Lung (tissue), 12 donors: Measurements from ENCODE around the gene SHF. TPM values are rescaled to one million over a fixed set of nuclear protein-coding genes. Genes with fewer than 3 reads are reported as not detected.

Experiments used
- ATAC-seq: fragments of 200-7000 bp; cut with Tn5 transposase; one replicate; pipeline ENCODE4 v1.9.1; 2020; ENCODE audit warnings: moderate number of reproducible peaks; ENCODE audit not compliant: insufficient read depth, low FRiP score
- DNase-seq, 3 donors: peaks; one replicate each; pipeline ENCODE4 v3.0.0-alpha.2; 2013 to 2017
- H3K27ac ChIP-seq, 2 donors: one replicate each; pipeline ENCODE4 v1.5.1; 2013; ENCODE audit warnings: mild to moderate bottlenecking in 2 of 2, moderate library complexity in 2 of 2, control low read depth in 1 of 2, inconsistent platforms in 1 of 2, low read depth in 1 of 2, low read length in 1 of 2
- H3K27me3 ChIP-seq, 3 donors: one replicate each; pipeline ENCODE4 v1.5.1; 2013; ENCODE audit warnings: low read length in 2 of 3; ENCODE audit not compliant: control insufficient read depth in 3 of 3, insufficient read depth in 3 of 3
- H3K36me3 ChIP-seq, 4 donors: one replicate each; pipeline ENCODE4 v1.5.1; 2013; ENCODE audit warnings: low read length in 4 of 4, mild to moderate bottlenecking in 1 of 4, moderate library complexity in 1 of 4; ENCODE audit not compliant: control insufficient read depth in 4 of 4, insufficient read depth in 4 of 4
- H3K4me1 ChIP-seq, 5 donors: one replicate each; pipeline ENCODE4 v1.5.1; 2013; ENCODE audit warnings: low read length in 5 of 5, mild to moderate bottlenecking in 2 of 5, moderate library complexity in 1 of 5; ENCODE audit not compliant: control insufficient read depth in 5 of 5, insufficient read depth in 5 of 5
- H3K4me3 ChIP-seq: one replicate; pipeline ENCODE4 v1.5.1; 2013; ENCODE audit warnings: mild to moderate bottlenecking, control low read depth, moderate library complexity
- H3K9ac ChIP-seq, 2 donors: one replicate each; pipeline ENCODE4 v1.5.1; 2013; ENCODE audit warnings: low read length in 2 of 2, control low read depth in 1 of 2; ENCODE audit not compliant: insufficient read depth in 1 of 2
- H3K9me3 ChIP-seq, 4 donors: one replicate each; pipeline ENCODE4 v1.5.1; 2013; ENCODE audit warnings: low read length in 3 of 4, mild to moderate bottlenecking in 1 of 4, moderate library complexity in 1 of 4; ENCODE audit not compliant: control insufficient read depth in 4 of 4, insufficient read depth in 3 of 4
- CTCF ChIP-seq: IDR thresholded peaks from 2 replicates; pipeline ENCODE4 v1.5.1; 2012; ENCODE audit warnings: mild to moderate bottlenecking; ENCODE audit errors: control extremely low read depth, extremely low read depth
- WGBS, 2 donors: extraction: QIAGEN DNeasy Blood & Tissue Kit; methylation state at CpG; one replicate each; pipeline ENCODE4 v1.1.7; 2013; 5-methylcytosine and 5-hydroxymethylcytosine counted together
- polyA plus RNA-seq, 2 donors: library from polyadenylated mRNA; stranded (reverse); fragments of 200-250 nt; gene quantifications; one replicate each; pipeline ENCODE4 v1.2.1, GENCODE V29; 2013
- total RNA-seq, 2 donors: library from RNA; depleted of rRNA in 1 of 2; stranded (reverse); fragments of >200 nt in 1 of 2; gene quantifications; one replicate each; pipeline ENCODE4 v1.2.1, GENCODE V29; 2014 to 2021
- donor health status: control.
- donor health status: control.
- donor health status: Bipolar disorder and iron deficiency.
- donor health status: healthy.
- donor health status: DM: yes; HTN: yes; CAD: no.

Gene SHF
- total and polyA plus RNA-seq, 4 donors, result 1.9 to 15.9 (median 4.0) TPM

GRCh38 chr15:45231864-45232562 lies 44.2 kb upstream of the SHF start:
- Histone ChIP-seq H3K9me3 (peaks cover 0 to 8% (median 2%) of the 10 kb centered on the region in 4 donors), H3K36me3 (no peaks in the 10 kb centered on the region), H3K4me1 (no peaks in the 10 kb centered on the region), H3K27ac (no peak overlapping the region), H3K27me3 (no peaks in the 10 kb centered on the region), H3K9ac (no peak overlapping the region), H3K4me3 (no peak overlapping the region)
- 87 to 90% methylated on average over 4 of the region's 4 CpGs for WGBS, 2 donors
- DNase-seq, result no peak
- no peak for ATAC-seq
- TF ChIP-seq CTCF, result no peak

- 83 to 93% methylated on average over 3 of the region's 3 CpGs for WGBS, 2 donors
- no peak for ATAC-seq
- DNase-seq, result no peak
- Histone ChIP-seq H3K9ac (no peak overlapping the region), H3K27ac (no peak overlapping the region), H3K9me3 (peaks cover 0 to 8% (median 2%) of the 10 kb centered on the region in 4 donors), H3K4me3 (no peak overlapping the region), H3K27me3 (no peaks in the 10 kb centered on the region), H3K36me3 (no peaks in the 10 kb centered on the region), H3K4me1 (no peaks in the 10 kb centered on the region)
- no peak for TF ChIP-seq CTCF
Measured at GRCh38 chr15:45231132-45231531, 43.4 kb upstream of the SHF start.

- ATAC-seq, result no peak
Measured at GRCh38 chr15:45230245-45230965, 42.6 kb upstream of the SHF start.

More at GRCh38 chr15:45230245-45230965, 42.6 kb upstream of the SHF start:
- Histone ChIP-seq H3K4me3 (no peak overlapping the region), H3K9me3 (peaks cover 0 to 8% (median 2%) of the 10 kb centered on the region in 4 donors), H3K27me3 (no peaks in the 10 kb centered on the region), H3K36me3 (no peaks in the 10 kb centered on the region), H3K9ac (no peak overlapping the region), H3K27ac (no peak overlapping the region), H3K4me1 (no peaks in the 10 kb centered on the region)
- WGBS, 2 donors, result 0% methylated on average over 1 of the region's 1 CpG
- TF ChIP-seq CTCF, result no peak
- DNase-seq, result no peak
